Measurements from ENCODE around the gene GNA12.
"Not testable (repeated sequence)": the region's sequence is repeated elsewhere in the genome, so short reads cannot be mapped to it uniquely, and the experiment has no call there.

Gene GNA12

GRCh38 chr7:2693420-2694121, 150.5 kb downstream of the GNA12 start:
- DNase-seq (ENCODE audit: low read depth, low spot score): not testable (repeated sequence)

- no peak for DNase-seq (ENCODE audit: low read depth, low spot score)
Observed at GRCh38 chr7:2692543-2692942, 151.6 kb downstream of the GNA12 start.

- not testable (repeated sequence) for DNase-seq (ENCODE audit: low read depth, low spot score)
Observed at GRCh38 chr7:2691932-2692439, 152.1 kb downstream of the GNA12 start.

GRCh38 chr7:2691011-2691707, 152.9 kb downstream of the GNA12 start:
- DNase-seq (ENCODE audit: low read depth, low spot score): no peak

GRCh38 chr7:2689951-2690705, 154.0 kb downstream of the GNA12 start:
- no peak for DNase-seq (ENCODE audit: low read depth, low spot score)

- DNase-seq (ENCODE audit: low read depth, low spot score): no peak
Observed at GRCh38 chr7:2689343-2689847, 154.7 kb downstream of the GNA12 start.

GRCh38 chr7:2688409-2689342, 155.4 kb downstream of the GNA12 start:
- no peak for DNase-seq (ENCODE audit: low read depth, low spot score)

- DNase-seq (ENCODE audit: low read depth, low spot score): no peak
Observed at GRCh38 chr7:2687881-2688318, 156.2 kb downstream of the GNA12 start, which contains the start of gene AMZ1. Gene AMZ1 (plus strand): TSS chr7:2688202. CDS start chr7:2700452, 12,250 bp downstream.

GRCh38 chr7:2687338-2687869, 156.7 kb downstream of the GNA12 start:
- no peak for DNase-seq (ENCODE audit: low read depth, low spot score)

GRCh38 chr7:2686101-2686500, 158.0 kb downstream of the GNA12 start:
- no peak for DNase-seq (ENCODE audit: low read depth, low spot score)

GRCh38 chr7:2684501-2684900, 159.6 kb downstream of the GNA12 start:
- no peak for DNase-seq (ENCODE audit: low read depth, low spot score)

- no peak for DNase-seq (ENCODE audit: low read depth, low spot score)
Observed at GRCh38 chr7:2681929-2682799, 161.9 kb downstream of the GNA12 start.

GRCh38 chr7:2680792-2681490, 163.2 kb downstream of the GNA12 start:
- peak; percentile 16 for DNase-seq (ENCODE audit: low read depth, low spot score)

GRCh38 chr7:2680256-2680655, 163.9 kb downstream of the GNA12 start:
- no peak for DNase-seq (ENCODE audit: low read depth, low spot score)

- DNase-seq (ENCODE audit: low read depth, low spot score): not testable (repeated sequence)
Observed at GRCh38 chr7:2679135-2680127, 164.7 kb downstream of the GNA12 start.

GRCh38 chr7:2678454-2678853, 165.7 kb downstream of the GNA12 start:
- not testable (repeated sequence) for DNase-seq (ENCODE audit: low read depth, low spot score)
